GM19025 (cell line): Measurements from ENCODE around the gene NDUFV3.
"Not testable (repeated sequence)": the region's sequence is repeated elsewhere in the genome, so short reads cannot be mapped to it uniquely, and the experiment has no call there.

Experiments used
- ATAC-seq: cut with Tn5 transposase; IDR thresholded peaks from one replicate; pipeline ENCODE4 v1.9.1; 2021; ENCODE audit warnings: mild to moderate bottlenecking, low read depth, moderate library complexity; ENCODE audit not compliant: unreplicated experiment

Gene NDUFV3

GRCh38 chr21:42892931-42893755, at the start of gene NDUFV3:
Gene NDUFV3, plus strand, starts transcription at chr21:42893309. Its CDS starts 25 bp downstream, at chr21:42893334.
- peak; percentile 91 for ATAC-seq

- ATAC-seq, result no peak
These were observed 48.5 kb upstream of the NDUFV3 start for GRCh38 chr21:42844411-42845113.

- no peak for ATAC-seq
These were observed 47.7 kb upstream of the NDUFV3 start for GRCh38 chr21:42845296-42845965.

GRCh38 chr21:42846221-42846620, 46.9 kb upstream of the NDUFV3 start:
- ATAC-seq, result no peak

GRCh38 chr21:42847051-42847707, 45.9 kb upstream of the NDUFV3 start:
- no peak for ATAC-seq

- ATAC-seq, result no peak
These were observed 45.4 kb upstream of the NDUFV3 start for GRCh38 chr21:42847726-42848125.

- not testable (repeated sequence) for ATAC-seq
These were observed 44.8 kb upstream of the NDUFV3 start for GRCh38 chr21:42848144-42848931.

- ATAC-seq, result no peak
These were observed 44.0 kb upstream of the NDUFV3 start for GRCh38 chr21:42848932-42849758.

GRCh38 chr21:42849759-42850412, 43.2 kb upstream of the NDUFV3 start:
- ATAC-seq, result no peak

GRCh38 chr21:42850463-42850862, 42.6 kb upstream of the NDUFV3 start:
- no peak for ATAC-seq

GRCh38 chr21:42850866-42851391, 42.2 kb upstream of the NDUFV3 start:
- no peak for ATAC-seq

GRCh38 chr21:42851812-42852665, 41.1 kb upstream of the NDUFV3 start:
- no peak for ATAC-seq

GRCh38 chr21:42852925-42853570, 40.1 kb upstream of the NDUFV3 start:
- no peak for ATAC-seq

- no peak for ATAC-seq
These were observed 39.5 kb upstream of the NDUFV3 start for GRCh38 chr21:42853621-42854020.

GRCh38 chr21:42854246-42855010, 38.7 kb upstream of the NDUFV3 start:
- no peak for ATAC-seq
